ENCODE data around the gene ATP10D. TPM values are rescaled to one million over a fixed set of nuclear protein-coding genes. Genes with fewer than 3 reads are reported as not detected.

The ATP10D gene
- total and polyA plus RNA-seq, 8 donors = 28.7 to 45.9 (median 32.3) TPM

DNA sequence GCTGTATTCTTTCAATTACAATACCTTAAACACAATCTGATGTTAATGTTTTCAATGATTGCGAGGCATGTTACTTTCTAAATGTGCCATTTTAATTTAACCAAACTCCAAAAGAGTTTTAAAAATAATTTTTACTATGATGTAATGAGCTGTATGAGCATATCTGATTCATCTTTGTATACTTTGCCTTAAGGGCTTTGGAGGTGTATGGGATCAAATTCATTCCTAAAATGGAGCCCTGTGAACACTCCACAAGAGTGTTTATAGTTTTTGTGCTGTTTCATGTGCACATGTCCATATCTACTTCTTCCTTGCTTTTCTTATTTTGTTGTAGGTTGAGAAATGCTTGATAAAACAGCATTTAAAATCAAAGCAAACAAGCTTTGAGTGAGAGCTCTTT, 82.4 kb downstream of the ATP10D start:
- ATAC-seq (no peak), DNase-seq (no peak)
- Histone ChIP-seq H3K4me3 (no peak overlapping the region), H3K9me3 (no peaks in the 10 kb centered on the region), H3K4me1 (no peaks in the 10 kb centered on the region), H3K36me3 (peaks cover 0 to 43% of the 10 kb centered on the region in 2 donors), H3K27ac (no peak overlapping the region), H3K27me3 (no peaks in the 10 kb centered on the region)
- intact Hi-C loops (cut with DNase I) = no loop called here
- TF ChIP-seq, protein P1, sequence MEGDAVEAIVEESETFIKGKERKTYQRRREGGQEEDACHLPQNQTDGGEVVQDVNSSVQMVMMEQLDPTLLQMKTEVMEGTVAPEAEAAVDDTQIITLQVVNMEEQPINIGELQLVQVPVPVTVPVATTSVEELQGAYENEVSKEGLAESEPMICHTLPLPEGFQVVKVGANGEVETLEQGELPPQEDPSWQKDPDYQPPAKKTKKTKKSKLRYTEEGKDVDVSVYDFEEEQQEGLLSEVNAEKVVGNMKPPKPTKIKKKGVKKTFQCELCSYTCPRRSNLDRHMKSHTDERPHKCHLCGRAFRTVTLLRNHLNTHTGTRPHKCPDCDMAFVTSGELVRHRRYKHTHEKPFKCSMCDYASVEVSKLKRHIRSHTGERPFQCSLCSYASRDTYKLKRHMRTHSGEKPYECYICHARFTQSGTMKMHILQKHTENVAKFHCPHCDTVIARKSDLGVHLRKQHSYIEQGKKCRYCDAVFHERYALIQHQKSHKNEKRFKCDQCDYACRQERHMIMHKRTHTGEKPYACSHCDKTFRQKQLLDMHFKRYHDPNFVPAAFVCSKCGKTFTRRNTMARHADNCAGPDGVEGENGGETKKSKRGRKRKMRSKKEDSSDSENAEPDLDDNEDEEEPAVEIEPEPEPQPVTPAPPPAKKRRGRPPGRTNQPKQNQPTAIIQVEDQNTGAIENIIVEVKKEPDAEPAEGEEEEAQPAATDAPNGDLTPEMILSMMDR (IDR thresholded peaks at IDR 0.05) = no peak

DNA sequence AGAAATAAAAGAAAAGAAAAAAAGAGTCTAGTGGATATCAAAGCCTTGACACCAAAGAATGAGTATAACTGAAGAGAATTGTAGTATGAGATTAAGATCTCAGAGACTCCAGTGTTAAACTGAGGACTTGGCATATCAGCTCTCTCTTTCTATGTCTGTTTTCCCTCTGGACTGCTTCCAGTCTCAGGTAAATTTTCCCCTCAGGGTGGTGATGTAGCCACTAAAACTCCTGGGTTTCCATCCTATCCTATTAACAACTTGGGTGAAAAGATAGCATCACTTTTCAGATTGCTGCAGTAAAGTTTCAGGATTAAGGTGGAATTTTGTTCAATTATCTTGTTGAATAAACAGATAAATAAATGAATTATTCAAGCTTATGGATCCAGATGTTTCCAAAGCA, 85.7 kb downstream of the ATP10D start:
- H3K36me3 ChIP-seq = peaks cover 0 to 68% of the 10 kb centered on the region in 2 donors
- no peak overlapping the region for H3K27ac ChIP-seq
- TF ChIP-seq, protein P1 (IDR thresholded peaks at IDR 0.05) = no peak
- intact Hi-C loops (cut with DNase I) = no loop called here
- ATAC-seq = no peak
- no peaks in the 10 kb centered on the region for H3K27me3 ChIP-seq
- no peak overlapping the region for H3K4me3 ChIP-seq
- H3K9me3 ChIP-seq = no peaks in the 10 kb centered on the region
- DNase-seq = no peak
- no peaks in the 10 kb centered on the region for H3K4me1 ChIP-seq

DNA sequence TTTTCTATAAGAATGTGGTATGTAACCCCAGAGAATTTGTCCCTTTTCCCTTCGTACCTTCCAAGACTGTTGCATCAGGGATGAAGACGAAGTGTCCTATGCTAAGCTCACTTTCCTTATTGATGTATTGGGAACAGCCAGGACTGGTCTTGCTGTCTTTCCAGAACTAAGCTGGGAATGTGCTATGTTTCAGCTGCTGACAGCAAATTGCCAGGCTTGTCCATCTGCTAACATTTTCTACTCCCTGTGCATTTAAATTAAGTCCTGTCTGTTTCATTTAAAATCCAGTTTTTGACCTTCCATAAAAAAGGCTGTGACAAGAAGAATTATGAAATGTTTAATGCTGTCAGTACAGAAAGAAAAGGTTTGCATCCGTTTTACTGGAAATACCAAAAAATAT, 87.9 kb downstream of the ATP10D start:
- H3K4me3 ChIP-seq = no peak overlapping the region
- no peak for ATAC-seq
- TF ChIP-seq, protein P1 (IDR thresholded peaks at IDR 0.05) = no peak
- H3K9me3 ChIP-seq = no peaks in the 10 kb centered on the region
- H3K4me1 ChIP-seq = no peaks in the 10 kb centered on the region
- H3K36me3 ChIP-seq = peaks cover 0 to 82% of the 10 kb centered on the region in 2 donors
- no peaks in the 10 kb centered on the region for H3K27me3 ChIP-seq
- H3K27ac ChIP-seq = no peak overlapping the region
- intact Hi-C loops (cut with DNase I) = no loop called here
- DNase-seq = no peak

DNA sequence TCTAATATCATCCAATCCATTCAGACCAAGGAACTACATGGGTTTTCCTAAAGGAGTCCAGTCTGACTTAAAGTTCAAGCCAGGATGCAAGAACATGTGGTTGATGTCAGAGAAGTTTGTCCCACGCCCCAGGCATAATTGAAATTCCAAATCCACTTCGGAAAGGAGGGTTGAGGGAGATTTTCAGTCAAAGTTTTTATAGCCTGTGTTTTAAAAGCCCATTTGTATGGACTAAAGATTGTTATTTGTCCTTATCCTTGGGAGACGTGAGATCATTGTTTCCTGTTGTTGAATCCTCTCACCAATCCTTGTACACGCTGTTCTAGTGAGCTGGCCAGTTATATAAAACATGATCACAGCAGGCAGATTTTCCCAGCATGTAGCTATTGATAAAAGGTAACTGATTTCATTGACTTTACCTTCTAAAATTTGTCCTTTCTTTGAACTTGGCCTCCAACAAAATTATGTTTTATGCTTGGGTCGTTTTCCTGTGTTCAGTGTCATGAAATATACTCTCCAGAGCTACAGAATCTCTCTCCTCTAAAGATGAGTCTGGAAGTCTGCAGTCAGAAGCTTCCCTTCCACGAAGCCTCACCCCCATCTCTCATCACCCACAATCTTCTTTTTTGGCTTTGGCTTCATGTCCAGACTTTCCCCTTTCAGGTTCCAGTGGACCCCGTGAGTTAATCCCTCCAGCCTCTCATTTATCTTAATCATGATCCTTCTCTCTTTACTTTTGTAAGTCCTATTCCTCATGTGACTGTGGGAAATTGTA, 92.9 kb downstream of the ATP10D start:
- peak overlapping the region; percentile 37 to 43 for H3K27ac ChIP-seq
- peaks cover 0 to 89% of the 10 kb centered on the region in 2 donors for H3K36me3 ChIP-seq
- no peaks in the 10 kb centered on the region for H3K27me3 ChIP-seq
- TF ChIP-seq, protein P1 (IDR thresholded peaks at IDR 0.05) = no peak
- ATAC-seq (no peak), DNase-seq (no peak)
- H3K4me1 ChIP-seq = no peaks in the 10 kb centered on the region
- no peaks in the 10 kb centered on the region for H3K9me3 ChIP-seq
- H3K4me3 ChIP-seq = no peak overlapping the region
- intact Hi-C loops (cut with DNase I) = no loop called here

DNA sequence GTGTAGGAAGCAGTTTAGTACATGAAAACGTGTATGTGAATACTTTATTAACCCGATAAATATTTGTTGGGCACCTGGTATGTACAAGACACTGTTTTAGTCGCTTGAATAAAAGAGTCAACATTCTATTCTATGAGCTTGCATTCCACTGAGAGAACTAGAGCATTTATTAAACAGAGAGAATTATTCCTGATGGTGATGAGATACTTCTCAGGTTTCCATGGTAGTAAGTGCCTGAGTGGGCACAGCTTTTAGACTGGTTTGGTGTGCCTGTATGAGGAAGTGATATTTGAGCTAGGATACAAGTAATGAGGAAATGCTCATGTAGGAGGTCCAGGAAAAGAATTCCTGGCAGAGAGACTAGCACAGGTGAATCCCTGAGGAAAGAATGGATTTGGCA, 94.2 kb downstream of the ATP10D start:
- intact Hi-C loops (cut with DNase I) = no loop called here
- Histone ChIP-seq H3K27me3 (no peaks in the 10 kb centered on the region), H3K27ac (no peak overlapping the region), H3K4me3 (no peak overlapping the region), H3K9me3 (no peaks in the 10 kb centered on the region), H3K36me3 (peaks cover 0 to 90% of the 10 kb centered on the region in 2 donors), H3K4me1 (no peaks in the 10 kb centered on the region)
- DNase-seq (no peak), ATAC-seq (no peak)
- TF ChIP-seq, protein P1 (IDR thresholded peaks at IDR 0.05) = no peak
